ENCODE results near the gene CAPN9.

The CAPN9 gene

DNA sequence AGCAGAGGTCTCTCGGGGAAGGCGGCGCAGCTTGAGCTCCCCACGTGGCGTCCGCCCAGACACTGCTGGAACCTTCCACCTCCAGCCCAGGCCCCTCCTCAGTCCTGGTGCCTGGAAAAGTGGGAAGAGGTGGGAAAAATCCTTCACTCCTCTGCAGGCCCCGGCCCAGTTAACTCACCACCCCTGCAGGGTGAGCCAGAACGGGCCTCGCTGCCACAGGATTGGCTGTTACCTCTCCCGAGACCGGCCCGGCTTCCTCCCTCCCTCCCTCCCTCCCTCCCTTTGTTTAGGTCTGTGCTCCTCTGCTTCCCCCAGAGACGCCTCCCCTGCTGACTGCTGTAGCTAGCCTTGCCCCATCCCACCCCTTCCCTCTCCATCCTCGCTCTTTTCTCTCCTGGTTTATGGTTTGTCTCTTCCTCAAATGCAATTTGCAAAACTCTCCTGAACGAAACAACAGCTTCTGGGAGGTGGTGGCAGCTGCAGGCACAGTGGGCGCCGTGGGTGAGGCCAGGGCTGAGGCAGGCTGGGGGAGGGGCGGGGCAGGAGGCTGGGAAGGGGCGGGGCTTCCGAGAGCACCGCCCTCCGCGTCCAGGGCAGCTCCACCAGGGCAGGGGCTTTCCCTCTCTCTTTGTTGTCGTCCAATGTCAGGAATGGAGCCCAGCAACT, 6.5 kb downstream of the CAPN9 start:
- peak overlapping the region; percentile 8 for H3K4me3 ChIP-seq (ENCODE audit: low read length)

GRCh38 chr1:230754796-230755195, 7.6 kb downstream of the CAPN9 start:
- TF ChIP-seq CTCF (IDR thresholded peaks at IDR 0.05; ENCODE audit: insufficient read depth, low read depth, low read length, missing control alignments) = no peak
- DNase-seq (ENCODE audit: low read depth) = no peak
- no peak overlapping the region for H3K4me3 ChIP-seq (ENCODE audit: low read length)

More for the DNA sequence above, 6.5 kb downstream of the CAPN9 start:
- peak; percentile 48 for DNase-seq (ENCODE audit: low read depth)
- no peak for TF ChIP-seq CTCF (IDR thresholded peaks at IDR 0.05; ENCODE audit: insufficient read depth, low read depth, low read length, missing control alignments)

GRCh38 chr1:230757856-230758708, 10.9 kb downstream of the CAPN9 start:
- DNase-seq (ENCODE audit: low read depth) = no peak
- H3K4me3 ChIP-seq (ENCODE audit: low read length) = no peak overlapping the region
- TF ChIP-seq CTCF (IDR thresholded peaks at IDR 0.05; ENCODE audit: insufficient read depth, low read depth, low read length, missing control alignments) = no peak

DNA sequence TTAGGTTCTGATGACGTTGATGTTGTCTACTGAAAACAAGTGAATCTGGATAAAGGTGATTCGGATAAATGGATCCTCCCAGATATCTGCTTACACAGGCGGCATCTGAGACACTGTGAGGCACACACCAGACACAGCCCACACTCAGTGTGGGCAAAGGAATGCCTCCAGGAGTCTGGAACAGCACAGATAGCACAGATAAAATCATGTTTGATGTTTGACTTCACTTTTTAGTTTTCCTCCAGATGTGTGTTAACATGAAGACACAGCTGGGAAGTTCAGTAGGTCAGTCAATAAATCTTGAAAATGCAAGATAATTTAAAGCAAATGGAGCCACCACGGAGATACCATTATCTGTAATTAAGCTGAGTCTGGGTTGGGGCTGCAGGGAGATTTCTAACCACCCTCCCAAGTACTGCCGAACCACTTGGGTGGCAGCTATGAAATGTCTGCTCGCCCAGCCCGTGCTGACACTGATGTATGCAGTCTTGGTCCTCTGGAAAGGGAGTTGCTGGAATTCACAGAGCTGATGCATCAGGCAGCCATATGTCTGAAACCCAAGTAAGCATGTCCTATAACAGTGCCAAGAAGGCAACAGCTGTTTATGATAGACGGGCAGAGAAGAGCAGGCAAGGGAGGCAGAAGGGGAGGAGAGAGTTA, 11.7 kb downstream of the CAPN9 start:
- no peak for TF ChIP-seq CTCF (IDR thresholded peaks at IDR 0.05; ENCODE audit: insufficient read depth, low read depth, low read length, missing control alignments)
- no peak for DNase-seq (ENCODE audit: low read depth)
- H3K4me3 ChIP-seq (ENCODE audit: low read length) = no peak overlapping the region

DNA sequence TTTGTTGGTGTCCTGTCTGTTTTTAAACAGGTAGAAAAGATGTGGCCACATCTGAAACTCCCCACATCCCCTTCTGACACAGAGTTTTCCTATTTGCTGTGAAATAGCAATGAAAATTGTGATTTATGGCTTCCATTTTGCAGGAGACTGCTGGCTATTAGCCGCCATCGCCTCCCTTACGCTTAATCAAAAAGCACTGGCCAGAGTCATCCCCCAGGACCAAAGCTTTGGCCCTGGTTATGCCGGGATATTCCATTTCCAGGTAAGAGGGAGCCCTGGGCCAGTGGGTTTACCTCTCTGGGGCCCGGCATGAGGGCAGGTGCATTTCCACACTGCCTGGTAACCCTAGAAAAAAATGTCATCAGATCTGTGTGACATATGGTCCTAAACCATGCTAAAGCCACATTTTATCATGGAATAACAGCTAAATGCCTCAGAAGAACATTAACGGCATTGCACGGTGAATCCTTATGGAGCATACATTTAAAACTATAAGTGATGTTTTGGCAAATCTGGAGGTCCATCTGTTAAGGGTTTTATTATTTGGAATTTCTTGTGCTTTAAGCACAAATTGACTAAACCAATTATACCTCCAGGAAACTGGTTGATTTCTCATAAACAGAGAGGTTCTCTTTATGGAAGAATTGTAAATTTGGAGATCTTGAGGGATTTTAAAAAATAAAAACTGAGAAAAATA, 12.3 kb downstream of the CAPN9 start:
- H3K4me3 ChIP-seq (ENCODE audit: low read length) = no peak overlapping the region
- DNase-seq (ENCODE audit: low read depth) = no peak
- TF ChIP-seq CTCF (IDR thresholded peaks at IDR 0.05; ENCODE audit: insufficient read depth, low read depth, low read length, missing control alignments) = no peak

GRCh38 chr1:230760360-230760827, 13.2 kb downstream of the CAPN9 start:
- no peak for TF ChIP-seq CTCF (IDR thresholded peaks at IDR 0.05; ENCODE audit: insufficient read depth, low read depth, low read length, missing control alignments)
- H3K4me3 ChIP-seq (ENCODE audit: low read length) = no peak overlapping the region
- DNase-seq (ENCODE audit: low read depth) = no peak
